GM19395 (cell line): ENCODE measurements around the gene PRKG1.

Experiments used
- ATAC-seq: cut with Tn5 transposase; IDR thresholded peaks from one replicate; pipeline ENCODE4 v1.9.1; 2021; ENCODE audit warnings: mild to moderate bottlenecking, moderate library complexity; ENCODE audit not compliant: unreplicated experiment

The PRKG1 gene

GRCh38 chr10:51485668-51486067 is 411.4 kb downstream of the PRKG1 start:
- ATAC-seq = no peak

GRCh38 chr10:51487576-51487975 is 413.3 kb downstream of the PRKG1 start:
- no peak for ATAC-seq

DNA sequence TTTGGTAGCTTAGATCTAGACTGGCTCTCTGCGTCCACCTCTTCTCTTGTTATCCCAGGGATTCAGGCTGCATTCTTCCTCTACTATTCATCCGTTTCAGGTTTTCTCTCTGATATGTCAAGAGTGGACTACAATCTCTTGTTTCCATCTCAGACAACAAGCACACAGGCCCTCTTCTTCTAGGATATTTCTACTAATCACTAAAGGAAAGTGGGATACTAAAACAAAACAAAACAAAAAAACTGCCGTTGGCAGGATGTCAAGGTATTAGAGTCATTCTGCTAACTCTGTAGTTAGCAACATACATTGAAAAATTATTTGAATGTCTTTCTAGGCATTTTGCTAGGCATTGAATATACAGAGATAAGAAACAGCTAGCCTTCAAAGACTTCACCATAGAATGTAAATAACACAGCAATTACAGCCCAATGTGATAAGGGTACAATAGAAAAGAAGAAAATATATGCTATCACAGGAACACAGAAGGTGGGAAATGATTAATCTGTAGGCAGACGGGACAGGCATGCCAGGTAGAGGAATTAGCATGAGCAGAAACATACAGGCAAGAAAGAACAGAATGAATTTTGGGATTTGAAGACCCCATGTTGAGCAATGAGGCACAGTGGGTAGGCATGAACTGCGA is 414.6 kb downstream of the PRKG1 start:
- no peak for ATAC-seq

GRCh38 chr10:51498424-51498823 is 424.1 kb downstream of the PRKG1 start:
- no peak for ATAC-seq

GRCh38 chr10:51501396-51501795 is 427.1 kb downstream of the PRKG1 start:
- ATAC-seq = no peak

GRCh38 chr10:51502124-51502523 is 427.8 kb downstream of the PRKG1 start:
- ATAC-seq = no peak

DNA sequence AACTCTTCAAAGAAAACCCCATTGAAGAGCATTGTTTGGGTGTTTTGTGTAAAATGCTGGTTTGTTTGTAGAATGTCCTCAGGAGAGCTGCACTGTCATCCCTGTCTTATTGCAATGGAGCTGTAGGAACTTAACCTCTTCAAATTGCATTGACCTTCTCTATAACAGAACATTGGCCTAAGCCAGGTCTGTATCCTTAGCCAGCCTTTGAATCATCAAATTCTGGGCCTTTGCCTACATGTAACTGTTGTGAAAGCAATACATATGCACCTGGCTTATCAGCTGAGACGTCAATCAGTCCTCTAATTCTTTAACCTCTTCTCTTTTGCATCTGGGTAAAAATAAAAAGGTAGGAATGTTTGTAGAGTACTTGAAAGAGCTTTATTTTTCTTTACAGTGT is 429.1 kb downstream of the PRKG1 start:
- ATAC-seq = no peak

DNA sequence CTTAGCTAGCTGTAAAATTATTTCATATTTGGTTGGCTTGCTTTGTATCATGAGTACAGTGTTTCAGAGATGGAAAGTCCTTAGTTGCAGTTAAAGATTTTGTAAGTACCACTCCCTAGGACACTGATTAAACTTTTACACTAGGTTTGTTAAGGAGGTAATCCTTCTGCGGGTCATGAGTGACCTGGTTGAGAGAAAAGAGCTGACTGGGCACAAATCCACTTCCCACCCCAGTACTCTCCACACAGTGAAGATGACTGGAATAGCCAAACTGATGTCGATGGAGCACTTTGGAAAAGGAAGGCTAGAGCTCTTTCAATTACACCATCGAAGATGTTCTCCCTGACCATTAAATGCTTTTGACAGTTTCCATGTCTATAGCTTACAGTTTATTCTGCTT is 433.2 kb downstream of the PRKG1 start:
- ATAC-seq = no peak

DNA sequence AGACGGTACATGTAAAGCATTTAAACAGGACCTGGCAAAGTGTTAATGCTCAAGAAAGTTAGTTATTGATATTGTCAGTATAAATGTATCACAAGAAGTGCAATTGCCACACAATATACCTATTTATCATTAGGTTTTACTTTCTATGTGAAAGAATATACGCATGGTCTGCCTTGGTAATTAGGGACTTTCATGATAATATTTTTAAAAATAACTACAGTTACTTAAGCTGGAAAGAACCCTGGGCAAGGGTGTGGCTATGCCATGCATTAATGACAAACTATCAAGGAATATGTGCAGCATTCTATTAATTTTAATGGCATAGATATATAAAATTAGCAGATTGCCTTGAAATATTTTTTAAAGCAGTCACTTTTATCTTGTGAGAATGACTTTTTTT is 433.9 kb downstream of the PRKG1 start:
- ATAC-seq = no peak

DNA sequence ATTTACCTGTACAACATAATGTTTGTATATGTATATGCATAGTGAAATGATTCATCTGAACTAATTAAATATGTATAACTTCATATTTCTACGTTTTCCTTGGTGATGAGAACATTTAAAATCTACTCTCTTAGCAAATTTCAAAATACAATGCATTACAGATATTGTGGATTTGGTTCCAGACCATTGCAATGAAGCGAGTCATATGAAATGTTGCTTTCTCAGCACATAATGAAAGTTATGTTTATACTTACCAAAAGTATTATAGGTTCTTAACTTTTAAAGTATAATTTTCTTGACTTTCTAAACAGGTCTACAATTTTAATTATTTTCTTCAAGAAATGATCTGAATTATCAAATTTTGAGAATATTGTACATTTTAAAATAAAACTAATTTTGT is 435.9 kb downstream of the PRKG1 start:
- ATAC-seq = no peak

- ATAC-seq = no peak
Measured at GRCh38 chr10:51521605-51522004, 447.3 kb downstream of the PRKG1 start.

GRCh38 chr10:51522858-51523257 is 448.6 kb downstream of the PRKG1 start:
- ATAC-seq = no peak

GRCh38 chr10:51523440-51523839 is 449.2 kb downstream of the PRKG1 start:
- ATAC-seq = no peak

DNA sequence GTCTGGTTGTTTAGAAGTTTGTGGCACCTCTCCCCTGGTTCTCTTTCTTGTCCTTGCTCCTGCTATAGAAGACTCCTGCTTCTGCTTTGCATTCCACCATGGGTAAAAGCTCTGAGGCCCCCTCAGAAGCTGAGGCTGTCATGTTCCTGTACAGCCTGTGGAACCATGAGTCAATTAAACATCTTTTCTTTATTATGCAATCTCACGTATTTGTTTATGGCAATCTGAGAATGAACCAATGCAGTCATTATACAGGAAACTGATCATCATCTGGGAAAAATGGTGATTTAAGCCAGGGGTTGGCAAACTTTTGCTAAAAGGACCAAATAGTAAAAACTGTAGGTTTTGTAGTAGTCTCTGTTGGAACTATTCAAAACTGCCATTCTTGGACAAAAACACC is 449.8 kb downstream of the PRKG1 start:
- ATAC-seq = no peak

GRCh38 chr10:51527522-51528219 is 453.4 kb downstream of the PRKG1 start:
- ATAC-seq = no peak

- ATAC-seq = no peak
Measured at GRCh38 chr10:51528527-51528926, 454.2 kb downstream of the PRKG1 start.

GRCh38 chr10:51530541-51530940 is 456.3 kb downstream of the PRKG1 start:
- ATAC-seq = no peak

GRCh38 chr10:51532044-51532443 is 457.8 kb downstream of the PRKG1 start:
- no peak for ATAC-seq

DNA sequence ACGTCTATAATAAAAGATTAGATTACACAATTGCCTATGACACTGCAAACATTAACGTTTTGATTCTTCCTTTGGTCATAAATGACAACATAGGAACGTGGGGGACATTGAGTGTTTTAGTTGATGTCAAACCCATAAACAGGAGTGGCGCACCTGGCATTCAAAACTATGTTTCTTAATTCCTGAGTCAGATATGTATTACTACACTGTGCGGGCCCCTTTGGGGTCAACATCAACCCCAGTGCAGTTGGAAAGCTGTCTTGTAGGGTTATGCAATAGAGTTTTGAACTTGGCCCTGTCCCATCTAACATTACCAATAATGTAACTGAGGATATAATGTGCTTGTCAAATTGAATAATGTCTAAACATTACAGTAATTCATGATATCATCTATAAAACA is 468.6 kb downstream of the PRKG1 start:
- no peak for ATAC-seq

DNA sequence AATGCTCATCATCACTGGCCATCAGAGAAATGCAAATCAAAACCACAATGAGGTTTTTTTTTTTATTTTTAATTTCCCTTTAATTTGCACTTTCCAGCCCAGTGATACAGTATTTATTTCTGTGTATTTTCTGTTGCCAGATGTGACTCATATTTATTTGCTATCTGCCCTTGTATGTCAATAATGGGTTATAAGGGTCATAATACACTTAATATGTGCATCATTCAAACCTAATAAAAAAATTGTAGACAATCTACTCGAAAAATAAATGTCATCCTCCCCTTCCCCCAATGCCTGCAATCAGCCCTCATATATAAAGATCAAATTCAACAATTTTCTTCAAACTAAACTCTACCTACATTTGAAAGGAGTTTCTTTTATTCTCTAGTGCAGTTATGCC is 470.6 kb downstream of the PRKG1 start:
- no peak for ATAC-seq

DNA sequence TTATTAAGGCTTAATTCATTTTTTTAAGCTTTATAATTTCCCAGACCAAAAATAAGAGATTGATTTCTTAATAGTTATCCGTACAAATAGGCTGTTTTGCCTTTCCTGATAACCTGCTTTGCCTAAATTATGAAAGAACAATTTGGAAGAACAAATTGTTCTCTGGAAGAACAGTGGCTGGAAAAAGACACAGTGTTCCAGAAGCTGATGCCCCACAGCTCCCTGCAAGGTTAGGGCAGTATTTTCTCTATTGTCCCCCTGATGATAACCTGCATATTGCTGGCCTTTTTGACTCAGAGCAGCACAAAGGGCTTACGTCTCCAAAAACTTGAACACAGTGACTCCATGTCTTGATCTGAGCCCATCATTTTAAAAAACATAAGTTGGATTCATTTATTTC is 473.7 kb downstream of the PRKG1 start:
- ATAC-seq = no peak

DNA sequence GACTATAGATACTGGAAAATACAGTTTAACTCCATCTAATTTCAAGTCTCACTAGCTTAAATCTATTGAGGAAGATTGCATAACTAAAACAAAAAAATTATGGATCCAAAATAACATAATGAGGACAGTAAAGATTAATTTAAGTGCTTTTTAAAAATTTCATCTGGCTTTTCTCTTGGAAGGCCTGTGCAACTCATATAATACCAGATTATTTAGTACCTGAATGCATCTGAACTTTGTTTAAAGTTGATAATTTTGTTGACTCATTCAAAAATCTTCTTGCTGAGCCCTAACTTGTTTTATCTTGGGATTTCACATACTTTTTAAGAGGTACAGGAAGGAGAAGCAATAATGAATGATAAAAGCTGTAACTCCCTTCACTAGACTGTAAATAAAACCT is 478.6 kb downstream of the PRKG1 start:
- no peak for ATAC-seq
